SW 1271 (cell line): ENCODE results near the gene EMILIN3.
"Not testable (repeated sequence)": the region's sequence is repeated elsewhere in the genome, so short reads cannot be mapped to it uniquely, and the experiment has no call there.

ENCODE experiments used
- DNase-seq, 2 experiments: peaks; one replicate each; lab custom pipeline; 2025; lab: John Stamatoyannopoulos, UW

EMILIN3 gene

GRCh38 chr20:41318271-41318649, 48.4 kb downstream of the EMILIN3 start:
- no peak for DNase-seq

- peak; percentile 78 to 94 for DNase-seq
Measured at GRCh38 chr20:41317546-41318270, 48.9 kb downstream of the EMILIN3 start, which contains the start of gene ZHX3. ZHX3 (minus strand) TSS chr20:41317731; CDS start chr20:41204916, 112,815 bp downstream.

GRCh38 chr20:41316602-41317545, 49.7 kb downstream of the EMILIN3 start:
- peak; percentile 42 to 46 for DNase-seq

GRCh38 chr20:41316051-41316450, 50.6 kb downstream of the EMILIN3 start:
- no peak for DNase-seq

GRCh38 chr20:41314386-41314785, 52.2 kb downstream of the EMILIN3 start:
- DNase-seq: no peak

- not testable (repeated sequence) for DNase-seq
Measured at GRCh38 chr20:41312009-41312408, 54.6 kb downstream of the EMILIN3 start.
